AG09319 (cell line): ENCODE data around the gene SLC27A4.

Experiments
- DNase-seq: peaks from one replicate; pipeline ENCODE4 v3.0.0-alpha.2; 2010; ENCODE audit warnings: low read depth; ENCODE audit errors: extremely low read depth
- CTCF ChIP-seq: IDR thresholded peaks from 2 replicates; pipeline ENCODE4 v1.5.1; 2011; ENCODE audit warnings: low read depth, mild to moderate bottlenecking, inconsistent platforms, low read length, moderate library complexity

Gene SLC27A4

DNA sequence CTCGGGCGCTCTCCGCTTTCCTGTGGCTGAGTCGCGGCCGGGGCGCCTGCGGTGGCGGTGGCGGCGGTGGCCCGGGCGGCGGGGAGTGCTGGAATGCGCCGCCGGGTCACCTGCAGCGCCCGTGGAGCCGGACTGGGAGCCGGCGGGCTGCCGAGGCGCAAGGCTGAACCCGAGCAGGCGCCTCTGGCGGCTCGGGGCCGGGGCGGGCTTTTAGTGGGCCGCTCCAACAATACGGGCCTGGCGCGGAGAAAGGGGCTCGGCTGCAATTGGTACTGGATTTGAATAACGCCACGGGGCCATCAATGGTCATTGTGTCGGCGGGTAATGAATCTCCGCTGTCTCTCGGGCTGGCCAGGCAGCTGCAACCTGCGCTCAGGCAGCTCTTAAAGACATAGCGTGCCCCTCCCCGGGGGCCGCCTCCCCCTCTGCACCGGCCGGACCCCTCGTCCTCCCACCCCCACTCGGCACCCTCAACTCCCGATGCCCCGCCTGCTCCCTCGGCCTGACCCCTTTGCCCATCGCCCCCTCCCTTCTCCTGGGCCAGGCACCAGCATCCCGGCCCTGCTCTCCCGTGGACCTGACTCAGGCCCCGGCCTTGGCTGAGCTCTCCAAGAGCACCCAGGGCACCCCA lies 52.9 kb downstream of the SLC27A4 start:
- DNase-seq = no peak
- no peak for TF ChIP-seq CTCF

DNA sequence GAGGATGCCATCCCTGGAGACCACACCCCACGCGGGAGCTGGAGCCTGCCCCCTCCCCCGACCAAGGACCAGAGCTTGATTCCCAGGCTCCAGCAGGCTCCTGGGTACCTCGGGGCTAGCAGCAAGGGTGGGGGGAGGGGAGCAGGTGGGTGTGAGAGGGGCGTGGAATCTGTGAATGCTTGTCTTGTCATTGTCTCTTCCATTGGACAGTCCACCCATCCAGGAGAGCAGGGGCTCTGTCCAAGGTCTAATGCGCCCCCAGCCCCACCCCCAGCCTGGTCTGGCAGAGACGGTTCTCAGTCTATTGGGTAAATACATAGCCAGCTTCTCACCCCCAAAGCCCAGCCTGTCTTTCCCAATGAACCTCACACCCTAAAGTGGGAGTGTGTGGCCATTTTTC lies 53.6 kb downstream of the SLC27A4 start:
- no peak for TF ChIP-seq CTCF
- no peak for DNase-seq

- DNase-seq = no peak
- TF ChIP-seq CTCF = no peak
These were observed 54.2 kb downstream of the SLC27A4 start for GRCh38 chr9:128394379-128395168.

- no peak for DNase-seq
- TF ChIP-seq CTCF = no peak
These were observed 56.8 kb downstream of the SLC27A4 start for GRCh38 chr9:128396970-128397613.

GRCh38 chr9:128397831-128398230 lies 57.5 kb downstream of the SLC27A4 start:
- DNase-seq = no peak
- TF ChIP-seq CTCF = no peak

DNA sequence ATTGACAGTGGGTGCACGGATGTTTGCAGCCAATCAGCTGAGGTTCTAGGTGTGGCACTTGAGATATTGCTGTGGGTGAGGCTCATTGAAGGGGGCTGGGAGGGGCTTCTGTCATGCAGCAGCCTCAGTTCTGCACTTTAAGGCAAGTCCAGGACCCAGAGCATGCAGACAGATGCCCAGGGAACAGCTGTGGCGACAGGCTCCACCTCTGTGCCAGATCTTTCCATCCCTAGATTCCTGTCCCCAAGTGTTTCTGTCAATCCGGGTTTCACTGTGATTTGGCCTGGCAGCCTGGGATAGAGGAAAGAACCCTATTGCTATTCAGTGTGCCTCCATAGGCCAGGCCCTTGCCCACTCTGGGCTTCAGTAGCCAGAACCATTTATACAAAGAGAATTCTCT lies 59.5 kb downstream of the SLC27A4 start:
- TF ChIP-seq CTCF = no peak
- DNase-seq = no peak

- no peak for TF ChIP-seq CTCF
These were observed 64.2 kb downstream of the SLC27A4 start for GRCh38 chr9:128404560-128404959.

More at GRCh38 chr9:128404560-128404959, 64.2 kb downstream of the SLC27A4 start:
- no peak for DNase-seq
